Epithelial cell of proximal tubule (primary cell): ENCODE data around the gene FIZ1. TPM values are rescaled to one million over a fixed set of nuclear protein-coding genes. Genes with fewer than 3 reads are reported as not detected.

ENCODE experiments used
- DNase-seq: peaks from one replicate; pipeline ENCODE4 v3.0.0-alpha.2; 2011; ENCODE audit warnings: low read depth
- H3K4me3 ChIP-seq: 2 replicates; pipeline ENCODE4 v1.5.1; 2011; ENCODE audit warnings: low read depth, mild to moderate bottlenecking, low read length
- CTCF ChIP-seq: conservative IDR thresholded peaks from 2 replicates; pipeline ENCODE4 v1.5.1; 2012; ENCODE audit warnings: low read depth, mild to moderate bottlenecking, low read length
- total RNA-seq: library from RNA; depleted of rRNA; stranded (reverse); fragments of >200 nt; gene quantifications from 2 replicates; pipeline ENCODE4 v1.2.3, GENCODE V29; 2015

Gene FIZ1
- total RNA-seq, 1 donor from 2014 or later, result 9.7 TPM

- H3K4me3 ChIP-seq, result no peak overlapping the region
- TF ChIP-seq CTCF, result no peak
- no peak for DNase-seq
Observed at GRCh38 chr19:55546011-55546410, 53.3 kb downstream of the FIZ1 start.

- TF ChIP-seq CTCF, result no peak
- H3K4me3 ChIP-seq, result no peak within 1 kb of the TSS
- DNase-seq, result no peak
Observed at GRCh38 chr19:55545443-55545842, 53.9 kb downstream of the FIZ1 start, which contains the start of gene SBK3. Gene SBK3 (minus strand): TSS chr19:55545543. CDS start chr19:55545543, 0 bp downstream.

- DNase-seq, result no peak
- TF ChIP-seq CTCF, result no peak
- H3K4me3 ChIP-seq, result no peak overlapping the region
Observed at GRCh38 chr19:55544776-55545439, 54.4 kb downstream of the FIZ1 start.

DNA sequence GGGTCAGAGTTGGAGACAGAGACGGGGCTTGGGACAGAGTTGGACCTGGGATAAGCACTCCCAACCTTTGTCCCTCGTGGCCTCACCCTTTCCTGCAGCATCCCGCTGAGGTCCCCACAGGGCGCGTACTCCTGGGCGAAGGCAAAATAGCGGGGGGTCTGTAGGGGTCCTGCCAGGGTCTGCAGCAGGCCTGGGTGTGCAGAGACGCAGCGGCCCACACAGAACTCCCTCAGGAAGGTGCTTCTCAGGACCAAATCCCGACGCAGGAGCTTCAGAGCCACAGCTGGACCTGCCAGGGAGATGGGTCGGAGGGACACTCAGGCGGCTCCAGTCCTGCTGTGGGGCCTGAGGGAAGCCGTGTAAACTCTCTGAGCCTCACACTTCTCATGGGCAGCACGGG lies 55.3 kb downstream of the FIZ1 start:
- DNase-seq, result no peak
- no peak overlapping the region for H3K4me3 ChIP-seq
- no peak for TF ChIP-seq CTCF

DNA sequence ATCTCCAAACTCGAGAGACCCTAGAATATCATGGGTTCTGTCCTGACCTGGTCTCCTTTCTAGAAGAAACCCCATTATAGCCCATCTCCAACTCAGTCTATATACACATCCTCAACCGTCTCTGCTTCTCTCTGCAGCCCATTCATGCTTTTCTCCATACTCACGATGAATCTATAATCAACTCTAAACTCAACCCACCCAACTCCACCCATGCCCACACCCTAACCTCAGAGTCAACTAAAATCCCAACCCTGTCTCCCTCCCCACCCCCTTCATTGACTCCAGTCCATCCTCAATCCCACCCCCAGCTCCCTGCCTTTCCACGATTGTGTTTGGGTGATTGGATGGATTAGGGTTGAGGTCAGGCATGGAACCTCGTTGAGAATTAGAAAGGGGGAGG lies 55.8 kb downstream of the FIZ1 start:
- no peak for DNase-seq
- no peak for TF ChIP-seq CTCF
- H3K4me3 ChIP-seq, result no peak overlapping the region

- no peak for TF ChIP-seq CTCF
- no peak overlapping the region for H3K4me3 ChIP-seq
- no peak for DNase-seq
Observed at GRCh38 chr19:55542292-55542855, 56.9 kb downstream of the FIZ1 start.

Other genes starting within 250 kb of the FIZ1 start
- gene COX6B2, start 244.8 kb downstream of the FIZ1 start, total RNA-seq, result 0.23 TPM in 1 of 2 replicates, not detected in the other
- gene GARIN5B, start 236.3 kb downstream of the FIZ1 start, total RNA-seq, result not detected in 2 replicates
- gene IL11, start 229.1 kb downstream of the FIZ1 start, total RNA-seq, result 31.0 and 42.8 TPM in 2 replicates
- not detected in 2 replicates for gene TMEM190, start 222.7 kb downstream of the FIZ1 start, total RNA-seq
- 16.3 and 21.4 TPM in 2 replicates for gene TMEM238, start 215.2 kb downstream of the FIZ1 start, total RNA-seq
- 412 and 480 TPM in 2 replicates for gene RPL28, start 213.6 kb downstream of the FIZ1 start, total RNA-seq
- 383 and 458 TPM in 2 replicates for gene UBE2S, start 191.7 kb downstream of the FIZ1 start, total RNA-seq
- 0.17 TPM in 1 of 2 replicates, not detected in the other for gene SHISA7, start 156.2 kb downstream of the FIZ1 start, total RNA-seq
- gene ISOC2, start 137.9 kb downstream of the FIZ1 start, total RNA-seq, result 58.7 and 71.2 TPM in 2 replicates
- gene C19orf85, start 134.8 kb downstream of the FIZ1 start, total RNA-seq, result not detected in 2 replicates
- gene ZNF628, start 122.9 kb downstream of the FIZ1 start, total RNA-seq, result 4.2 and 6.2 TPM in 2 replicates
- gene NAT14, start 114.3 kb downstream of the FIZ1 start, total RNA-seq, result 29.0 and 29.2 TPM in 2 replicates
- 0.86 TPM in 1 of 2 replicates, not detected in the other for gene SSC5D, start 111.1 kb downstream of the FIZ1 start, total RNA-seq
- 0.58 and 2.9 TPM in 2 replicates for gene SBK2, start 62.4 kb downstream of the FIZ1 start, total RNA-seq
- 0.23 TPM in 1 of 2 replicates, not detected in the other for gene SBK3, start 54.0 kb downstream of the FIZ1 start, total RNA-seq
- gene ZNF579, start 18.7 kb downstream of the FIZ1 start, total RNA-seq, result 10.0 and 11.4 TPM in 2 replicates
- gene ZNF524, start 771 bp upstream of the FIZ1 start, total RNA-seq, result 16.4 and 18.0 TPM in 2 replicates
- 3.4 and 6.2 TPM in 2 replicates for gene ZNF865, start 6.1 kb upstream of the FIZ1 start, total RNA-seq
- gene ZNF784, start 25.0 kb upstream of the FIZ1 start, total RNA-seq, result 0.58 and 4.0 TPM in 2 replicates
- gene ZNF580, start 41.5 kb upstream of the FIZ1 start, total RNA-seq, result 10.6 and 10.8 TPM in 2 replicates
- 27.2 and 29.2 TPM in 2 replicates for gene ZNF581, start 44.1 kb upstream of the FIZ1 start, total RNA-seq
- gene CCDC106, start 48.7 kb upstream of the FIZ1 start, total RNA-seq, result 10.2 and 17.9 TPM in 2 replicates
- 142 and 205 TPM in 2 replicates for gene U2AF2, start 55.5 kb upstream of the FIZ1 start, total RNA-seq
- 102 and 151 TPM in 2 replicates for gene EPN1, start 75.7 kb upstream of the FIZ1 start, total RNA-seq
- gene NLRP9, start 138.9 kb upstream of the FIZ1 start, total RNA-seq, result not detected in 2 replicates
- gene RFPL4A, start 159.6 kb upstream of the FIZ1 start, total RNA-seq, result not detected in 2 replicates
- gene RFPL4AL1, start 169.6 kb upstream of the FIZ1 start, total RNA-seq, result not detected in 2 replicates
- not detected in 2 replicates for gene NLRP11, start 232.5 kb upstream of the FIZ1 start, total RNA-seq
- gene NLRP4, start 237.0 kb upstream of the FIZ1 start, total RNA-seq, result not detected in 2 replicates